ENCODE results near the gene CTXND1.

Gene CTXND1

GRCh38 chr15:80242802-80243201 lies 9.2 kb downstream of the CTXND1 start:
- no peak for TF ChIP-seq ZNF70 (CRISPR knock-in tag; IDR thresholded peaks at IDR 0.05)
- TF ChIP-seq SNAI2 (CRISPR knock-in tag; IDR thresholded peaks at IDR 0.05): no peak
- TF ChIP-seq TCF4 (CRISPR knock-in tag; IDR thresholded peaks at IDR 0.05; ENCODE audit: borderline replicate concordance): no peak
- TF ChIP-seq CREB5 (CRISPR knock-in tag; IDR thresholded peaks at IDR 0.05; ENCODE audit: low read depth): no peak
- TF ChIP-seq PPARA (CRISPR knock-in tag; IDR thresholded peaks at IDR 0.05; ENCODE audit: borderline replicate concordance): no peak
- TF ChIP-seq PATZ1 (CRISPR knock-in tag; IDR thresholded peaks at IDR 0.05; ENCODE audit: borderline replicate concordance): no peak
- TF ChIP-seq ZNF8 (CRISPR knock-in tag; IDR thresholded peaks at IDR 0.05): no peak
- no peak for TF ChIP-seq ZFP3 (CRISPR knock-in tag; IDR thresholded peaks at IDR 0.05)
- TF ChIP-seq TOX (CRISPR knock-in tag; IDR thresholded peaks at IDR 0.05; ENCODE audit: borderline replicate concordance): no peak
- TF ChIP-seq ISL1 (CRISPR knock-in tag; IDR thresholded peaks at IDR 0.05): no peak
- no peak for TF ChIP-seq ESRRG (CRISPR knock-in tag; IDR thresholded peaks at IDR 0.05)
- ATAC-seq: no peak

GRCh38 chr15:80242132-80242769 lies 9.8 kb downstream of the CTXND1 start:
- peak; percentile 80 for ATAC-seq
- no peak for TF ChIP-seq TCF4 (CRISPR knock-in tag; IDR thresholded peaks at IDR 0.05; ENCODE audit: borderline replicate concordance)
- no peak for TF ChIP-seq ZFP30 (CRISPR knock-in tag; IDR thresholded peaks at IDR 0.05)
- no peak for TF ChIP-seq CREB5 (CRISPR knock-in tag; IDR thresholded peaks at IDR 0.05; ENCODE audit: low read depth)
- TF ChIP-seq ZC3H10 (CRISPR knock-in tag; IDR thresholded peaks at IDR 0.05): no peak
- TF ChIP-seq CSDC2 (CRISPR knock-in tag; IDR thresholded peaks at IDR 0.05): no peak
- no peak for TF ChIP-seq ZNF70 (CRISPR knock-in tag; IDR thresholded peaks at IDR 0.05)
- TF ChIP-seq PATZ1 (CRISPR knock-in tag; IDR thresholded peaks at IDR 0.05; ENCODE audit: borderline replicate concordance): no peak
- no peak for TF ChIP-seq ZNF565 (CRISPR knock-in tag; conservative IDR thresholded peaks at IDR 0.05; ENCODE audit: low read depth)
- TF ChIP-seq ZFP3 (CRISPR knock-in tag; IDR thresholded peaks at IDR 0.05): no peak
- TF ChIP-seq SNAI2 (CRISPR knock-in tag; IDR thresholded peaks at IDR 0.05): no peak

- no peak for ATAC-seq
- TF ChIP-seq PATZ1 (CRISPR knock-in tag; IDR thresholded peaks at IDR 0.05; ENCODE audit: borderline replicate concordance) (no peak), ZC3H10 (CRISPR knock-in tag; IDR thresholded peaks at IDR 0.05) (no peak), ZNF70 (CRISPR knock-in tag; IDR thresholded peaks at IDR 0.05) (no peak), ISL1 (CRISPR knock-in tag; IDR thresholded peaks at IDR 0.05) (no peak), ZNF8 (CRISPR knock-in tag; IDR thresholded peaks at IDR 0.05) (no peak), CSRNP3 (CRISPR knock-in tag; IDR thresholded peaks at IDR 0.05) (no peak), ARNTL (CRISPR knock-in tag; IDR thresholded peaks at IDR 0.05; ENCODE audit: borderline replicate concordance, low read depth) (no peak), ZFP3 (CRISPR knock-in tag; IDR thresholded peaks at IDR 0.05) (no peak), PPARA (CRISPR knock-in tag; IDR thresholded peaks at IDR 0.05; ENCODE audit: borderline replicate concordance) (no peak), ZNF565 (CRISPR knock-in tag; conservative IDR thresholded peaks at IDR 0.05; ENCODE audit: low read depth) (no peak), CREB5 (CRISPR knock-in tag; IDR thresholded peaks at IDR 0.05; ENCODE audit: low read depth) (no peak), TOX (CRISPR knock-in tag; IDR thresholded peaks at IDR 0.05; ENCODE audit: borderline replicate concordance) (no peak), TSHZ2 (CRISPR knock-in tag; IDR thresholded peaks at IDR 0.05) (no peak), CSDC2 (CRISPR knock-in tag; IDR thresholded peaks at IDR 0.05) (no peak), OSR1 (CRISPR knock-in tag; IDR thresholded peaks at IDR 0.05) (no peak), ZFP30 (CRISPR knock-in tag; IDR thresholded peaks at IDR 0.05) (no peak), TCF4 (CRISPR knock-in tag; IDR thresholded peaks at IDR 0.05; ENCODE audit: borderline replicate concordance) (no peak)
Measured at GRCh38 chr15:80241508-80241907, 10.5 kb downstream of the CTXND1 start.

Measured in SK-N-SH treated with all-trans-retinoic acid at 6 μM for 48 hours (cell line).